Measurements from ENCODE around the gene MIDN. TPM values are rescaled to one million over a fixed set of nuclear protein-coding genes. Genes with fewer than 3 reads are reported as not detected.

The MIDN gene
- total RNA-seq, 1 donor from 2014 or later, result 204 TPM

DNA sequence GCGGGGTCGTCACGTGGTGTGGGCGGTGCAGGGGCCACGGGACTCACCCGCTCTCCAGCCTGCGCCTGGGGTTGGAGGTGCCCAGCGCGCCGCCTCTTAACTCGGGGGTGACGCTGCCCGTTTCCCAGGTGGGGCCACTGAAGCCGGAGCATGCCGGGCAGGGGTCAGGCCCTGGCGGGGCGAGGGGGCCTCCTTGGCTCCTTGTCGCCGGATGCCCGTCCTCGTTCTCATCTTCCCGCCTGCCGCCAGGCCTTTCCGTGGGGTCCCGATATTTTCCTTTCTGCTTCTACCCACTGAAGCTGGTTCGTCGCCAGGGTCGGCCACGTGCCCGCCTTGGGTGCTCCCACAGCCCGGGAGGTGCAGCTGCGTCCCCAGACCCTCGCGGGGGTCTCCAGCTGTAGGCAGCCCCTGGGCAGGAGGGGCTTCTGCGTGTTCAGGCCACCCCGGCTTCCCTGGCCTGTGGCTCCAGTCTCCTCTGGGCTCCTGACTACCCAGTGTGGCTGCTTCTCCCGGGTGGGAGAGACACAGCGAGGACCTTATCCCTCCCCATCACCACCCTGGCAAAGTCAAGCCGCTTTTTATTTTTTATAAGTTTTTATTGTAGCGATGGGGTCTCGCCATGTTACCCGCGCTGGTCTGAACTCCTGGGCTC lies 27.7 kb downstream of the MIDN start:
- TF ChIP-seq CTCF (IDR thresholded peaks at IDR 0.05; ENCODE audit: unreplicated experiment), result no peak
- Mint-ChIP-seq H3K4me1 (ENCODE audit: unreplicated experiment) (peaks cover 18% of the 10 kb centered on the region), H3K27ac (ENCODE audit: unreplicated experiment) (no peak overlapping the region), H3K36me3 (ENCODE audit: low read depth, unreplicated experiment) (peaks cover 23% of the 10 kb centered on the region), H3K9me3 (ENCODE audit: unreplicated experiment) (no peaks in the 10 kb centered on the region), H3K4me3 (ENCODE audit: unreplicated experiment) (peak overlapping the region; percentile 80), H3K27me3 (ENCODE audit: unreplicated experiment) (peaks cover 19% of the 10 kb centered on the region)
- no peak for DNase-seq (ENCODE audit: low spot score)

GRCh38 chr19:1276628-1277022 lies 28.2 kb downstream of the MIDN start:
- H3K9me3 Mint-ChIP-seq (ENCODE audit: unreplicated experiment), result no peaks in the 10 kb centered on the region

DNA sequence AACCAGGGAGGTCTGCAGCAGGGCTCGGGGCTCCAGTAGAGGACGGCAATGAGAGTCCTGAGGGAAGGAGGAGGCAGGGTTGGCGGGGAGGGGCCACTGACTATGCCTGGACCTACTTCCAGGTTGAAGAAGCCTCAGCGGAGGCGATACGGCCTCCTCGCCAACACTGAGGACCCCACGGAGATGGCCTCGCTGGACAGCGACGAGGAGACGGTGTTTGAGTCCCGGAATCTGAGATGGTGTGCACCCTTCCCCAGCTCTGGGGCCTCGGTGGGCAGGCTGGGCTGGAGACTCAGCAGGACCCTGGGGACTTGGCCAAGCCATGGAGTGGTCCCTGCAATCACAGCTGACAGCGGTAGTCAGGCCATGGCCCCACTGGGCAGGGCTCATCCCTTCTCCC lies 28.7 kb downstream of the MIDN start:
- TF ChIP-seq CTCF (IDR thresholded peaks at IDR 0.05; ENCODE audit: unreplicated experiment), result no peak
- no peak for DNase-seq (ENCODE audit: low spot score)
- Mint-ChIP-seq H3K9me3 (ENCODE audit: unreplicated experiment) (no peaks in the 10 kb centered on the region), H3K4me3 (ENCODE audit: unreplicated experiment) (peak overlapping the region; percentile 80), H3K4me1 (ENCODE audit: unreplicated experiment) (peaks cover 15% of the 10 kb centered on the region), H3K27ac (ENCODE audit: unreplicated experiment) (no peak overlapping the region), H3K36me3 (ENCODE audit: low read depth, unreplicated experiment) (peaks cover 16% of the 10 kb centered on the region), H3K27me3 (ENCODE audit: unreplicated experiment) (peaks cover 19% of the 10 kb centered on the region)

More at GRCh38 chr19:1276628-1277022, 28.2 kb downstream of the MIDN start:
- peaks cover 21% of the 10 kb centered on the region for H3K36me3 Mint-ChIP-seq (ENCODE audit: low read depth, unreplicated experiment)
- H3K4me3 Mint-ChIP-seq (ENCODE audit: unreplicated experiment), result peak overlapping the region; percentile 80
- peaks cover 19% of the 10 kb centered on the region for H3K27me3 Mint-ChIP-seq (ENCODE audit: unreplicated experiment)
- no peak for TF ChIP-seq CTCF (IDR thresholded peaks at IDR 0.05; ENCODE audit: unreplicated experiment)
- peaks cover 15% of the 10 kb centered on the region for H3K4me1 Mint-ChIP-seq (ENCODE audit: unreplicated experiment)
- H3K27ac Mint-ChIP-seq (ENCODE audit: unreplicated experiment), result no peak overlapping the region
- DNase-seq (ENCODE audit: low spot score), result no peak

DNA sequence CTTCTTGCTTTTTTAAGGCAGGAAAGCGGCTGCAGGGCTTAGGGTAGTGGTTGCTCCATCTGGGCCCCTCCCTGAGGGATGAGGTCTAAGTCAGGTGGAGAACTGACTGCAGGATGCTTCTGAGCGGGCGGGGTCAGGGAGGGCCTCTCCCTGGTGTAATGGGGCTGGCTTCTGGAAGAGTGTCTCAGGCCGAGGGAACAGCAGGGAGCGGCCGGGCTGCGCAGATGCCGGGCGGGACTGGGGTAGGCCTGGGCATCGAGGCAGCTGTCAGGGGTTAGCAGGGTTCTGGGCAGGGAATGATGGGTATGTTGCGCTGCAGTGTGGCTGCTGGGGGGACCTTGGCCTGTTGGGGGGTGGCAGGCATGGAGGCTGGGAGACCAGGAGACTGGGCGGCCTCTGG lies 29.7 kb downstream of the MIDN start:
- H3K27ac Mint-ChIP-seq (ENCODE audit: unreplicated experiment), result no peak overlapping the region
- no peak for TF ChIP-seq CTCF (IDR thresholded peaks at IDR 0.05; ENCODE audit: unreplicated experiment)
- peaks cover 11% of the 10 kb centered on the region for H3K4me1 Mint-ChIP-seq (ENCODE audit: unreplicated experiment)
- no peaks in the 10 kb centered on the region for H3K9me3 Mint-ChIP-seq (ENCODE audit: unreplicated experiment)
- H3K36me3 Mint-ChIP-seq (ENCODE audit: low read depth, unreplicated experiment), result peaks cover 8% of the 10 kb centered on the region
- H3K27me3 Mint-ChIP-seq (ENCODE audit: unreplicated experiment), result peaks cover 11% of the 10 kb centered on the region
- no peak overlapping the region for H3K4me3 Mint-ChIP-seq (ENCODE audit: unreplicated experiment)
- no peak for DNase-seq (ENCODE audit: low spot score)
